GM19463 (cell line): ENCODE results near the gene TAF11L14.
"Not testable (repeated sequence)": the region's sequence is repeated elsewhere in the genome, so short reads cannot be mapped to it uniquely, and the experiment has no call there.

Source experiments
- ATAC-seq: cut with Tn5 transposase; IDR thresholded peaks from one replicate; pipeline ENCODE4 v1.9.1; 2021; ENCODE audit warnings: mild to moderate bottlenecking, moderate library complexity; ENCODE audit not compliant: unreplicated experiment

TAF11L14 gene

GRCh38 chr5:17634160-17634559 lies at the start of gene TAF11L14:
Gene TAF11L14 (plus strand): TSS chr5:17634460.
- no peak for ATAC-seq

GRCh38 chr5:17585658-17586057 lies 48.6 kb upstream of the TAF11L14 start, which contains the start of gene TAF11L7:
Gene TAF11L7 (minus strand): TSS chr5:17585758.
- not testable (repeated sequence) for ATAC-seq

GRCh38 chr5:17590860-17591259 lies 43.4 kb upstream of the TAF11L14 start, which contains the start of gene TAF11L8:
Gene TAF11L8 (minus strand): TSS chr5:17590960.
- not testable (repeated sequence) for ATAC-seq

- ATAC-seq: not testable (repeated sequence)
Measured at GRCh38 chr5:17594255-17594654, 40.0 kb upstream of the TAF11L14 start, which contains the start of gene TAF11L9. Gene TAF11L9 (minus strand): TSS chr5:17594394.

GRCh38 chr5:17597728-17598127 lies 36.5 kb upstream of the TAF11L14 start, which contains the start of gene TAF11L10:
Gene TAF11L10 (minus strand): TSS chr5:17597828.
- not testable (repeated sequence) for ATAC-seq

GRCh38 chr5:17603880-17604279 lies 30.4 kb upstream of the TAF11L14 start, which contains the start of gene TAF11L11:
Gene TAF11L11 (plus strand): TSS chr5:17604183.
- not testable (repeated sequence) for ATAC-seq

- no peak for ATAC-seq
Measured at GRCh38 chr5:17604951-17605350, 29.3 kb upstream of the TAF11L14 start.

GRCh38 chr5:17607461-17607860 lies 26.8 kb upstream of the TAF11L14 start:
- ATAC-seq: not testable (repeated sequence)

GRCh38 chr5:17610092-17610491 lies 24.2 kb upstream of the TAF11L14 start, which contains the start of gene TAF11L12:
Gene TAF11L12 (plus strand): TSS chr5:17610392.
- ATAC-seq: not testable (repeated sequence)

GRCh38 chr5:17614872-17615605 lies 19.2 kb upstream of the TAF11L14 start:
- ATAC-seq: no peak

GRCh38 chr5:17619354-17619753 lies 14.9 kb upstream of the TAF11L14 start:
- no peak for ATAC-seq

- ATAC-seq: no peak
Measured at GRCh38 chr5:17620627-17621026, 13.6 kb upstream of the TAF11L14 start.

- ATAC-seq: no peak
Measured at GRCh38 chr5:17625686-17626085, 8.6 kb upstream of the TAF11L14 start.

- ATAC-seq: not testable (repeated sequence)
Measured at GRCh38 chr5:17631788-17632187, 2.5 kb upstream of the TAF11L14 start, which contains the start of gene TAF11L13. Gene TAF11L13 (plus strand): TSS chr5:17632088.

- not testable (repeated sequence) for ATAC-seq
Measured at GRCh38 chr5:17649232-17649631, 15.0 kb downstream of the TAF11L14 start.

- ATAC-seq: not testable (repeated sequence)
Measured at GRCh38 chr5:17655201-17655759, 21.0 kb downstream of the TAF11L14 start.

- ATAC-seq: no peak
Measured at GRCh38 chr5:17655921-17656320, 21.7 kb downstream of the TAF11L14 start.

- ATAC-seq: no peak
Measured at GRCh38 chr5:17663182-17663581, 28.9 kb downstream of the TAF11L14 start.

GRCh38 chr5:17665836-17666235 lies 31.6 kb downstream of the TAF11L14 start:
- no peak for ATAC-seq

GRCh38 chr5:17666726-17667235 lies 32.5 kb downstream of the TAF11L14 start:
- ATAC-seq: no peak

- ATAC-seq: no peak
Measured at GRCh38 chr5:17670353-17670752, 36.1 kb downstream of the TAF11L14 start.
